ENCODE data around the gene BBC3.

Gene BBC3

DNA sequence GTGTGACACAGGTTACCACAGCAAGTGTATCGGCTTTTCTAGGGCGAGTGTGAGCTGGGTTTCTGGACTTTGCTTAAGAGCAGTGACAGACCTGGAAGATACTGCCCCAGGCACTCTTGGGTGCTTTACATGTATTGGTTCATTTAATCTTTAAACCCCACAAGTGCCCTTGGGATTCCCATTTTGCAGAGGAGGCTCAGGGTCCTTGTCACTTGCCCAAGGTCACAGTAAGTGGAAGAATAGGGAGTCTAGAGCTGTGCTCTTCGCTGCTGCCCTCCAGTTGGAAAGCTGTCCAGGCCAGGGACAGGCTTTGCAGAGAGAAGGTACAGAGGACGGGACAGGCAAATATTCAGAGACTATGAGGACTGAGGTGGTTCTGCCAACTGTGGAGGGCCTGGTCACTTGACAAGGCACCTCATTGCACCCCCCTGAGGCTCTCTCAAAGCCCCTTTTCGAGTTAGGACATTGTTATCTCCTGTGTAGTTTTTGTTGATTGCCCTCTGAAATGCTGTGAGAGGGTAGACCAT lies 42.4 kb downstream of the BBC3 start:
- Histone ChIP-seq H2AFZ (ENCODE audit: low read depth, low read length) (no peak overlapping the region), H3K4me2 (ENCODE audit: low read length, poor library complexity, severe bottlenecking) (no peak overlapping the region), H3K9ac (ENCODE audit: low read length) (no peak overlapping the region), H4K91ac (ENCODE audit: low read length) (no peak overlapping the region), H2BK12ac (ENCODE audit: low read length in 2 of 2) (peak overlapping the region in 1 of 2 experiments; percentile 80), H3K4ac (ENCODE audit: low read depth in 1 of 2, low read length in 2 of 2) (no peak overlapping the region), H3K4me1 (ENCODE audit: control insufficient read depth, insufficient read depth, low read depth, low read length) (peaks cover 24% of the 10 kb centered on the region), H3K14ac (ENCODE audit: low read length in 2 of 2) (peak overlapping the region in 1 of 2 experiments; percentile 7), H3K27ac (ENCODE audit: low read length, poor library complexity, severe bottlenecking) (no peak overlapping the region), H3K4me3 (ENCODE audit: insufficient read depth in 1 of 2, low read depth in 1 of 2, low read length in 2 of 2) (no peak overlapping the region), H2BK5ac (ENCODE audit: low read depth, low read length, poor library complexity, severe bottlenecking) (no peak overlapping the region), H2AK5ac (ENCODE audit: low read length, severe bottlenecking) (peak overlapping the region; percentile 55), H2BK120ac (ENCODE audit: low read depth, low read length) (no peak overlapping the region), H4K8ac (ENCODE audit: low read length) (no peak overlapping the region), H3K27me3 (ENCODE audit: control insufficient read depth in 1 of 2, insufficient read depth in 1 of 2, low read length in 2 of 2) (no peaks in the 10 kb centered on the region), H3K18ac (ENCODE audit: low read depth in 1 of 2, low read length in 2 of 2) (no peak overlapping the region), H3K36me3 (ENCODE audit: control insufficient read depth in 1 of 2, insufficient read depth in 2 of 2, low read depth in 1 of 2, low read length in 2 of 2) (peaks cover 5 to 40% of the 10 kb centered on the region in 2 experiments), H3K9me3 (ENCODE audit: control insufficient read depth, low read length) (no peaks in the 10 kb centered on the region), H2BK15ac (ENCODE audit: low read depth, poor library complexity, severe bottlenecking) (no peak overlapping the region), H3K23ac (ENCODE audit: low read length in 2 of 2) (no peak overlapping the region), H3K79me1 (replicated peaks; ENCODE audit: low read length, poor library complexity, severe bottlenecking) (peaks cover 24% of the 10 kb centered on the region)
- 94% methylated on average over 5 of the region's 5 CpGs for WGBS
- DNase-seq: no peak

DNA sequence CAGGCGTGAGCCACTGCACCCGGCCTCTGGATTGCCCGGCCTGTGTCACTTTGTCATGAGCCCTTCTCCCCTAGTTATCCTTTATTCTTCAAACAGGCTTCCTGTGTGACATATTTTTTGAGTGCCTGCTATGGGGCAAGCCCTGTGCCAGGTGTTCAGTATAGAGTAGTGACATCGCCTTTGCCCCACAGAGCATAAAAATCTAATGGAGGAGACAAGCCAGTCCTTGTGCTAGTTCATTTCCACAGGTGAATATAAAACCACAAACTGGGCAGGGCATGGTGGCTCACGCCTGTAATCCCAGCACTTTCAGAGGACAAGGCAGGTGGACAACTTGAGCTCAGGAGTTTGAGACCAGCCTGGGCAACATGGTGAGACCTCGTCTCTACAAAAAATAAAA lies 43.2 kb downstream of the BBC3 start:
- H3K4me2 ChIP-seq (ENCODE audit: low read length, poor library complexity, severe bottlenecking): no peak overlapping the region
- H2AK5ac ChIP-seq (ENCODE audit: low read length, severe bottlenecking): no peak overlapping the region
- no peak overlapping the region for H3K27ac ChIP-seq (ENCODE audit: low read length, poor library complexity, severe bottlenecking)
- H3K4ac ChIP-seq (ENCODE audit: low read depth in 1 of 2, low read length in 2 of 2): no peak overlapping the region
- no peaks in the 10 kb centered on the region for H3K27me3 ChIP-seq (ENCODE audit: control insufficient read depth in 1 of 2, insufficient read depth in 1 of 2, low read length in 2 of 2)
- no peak for DNase-seq
- no peak overlapping the region for H2AFZ ChIP-seq (ENCODE audit: low read depth, low read length)
- H2BK15ac ChIP-seq (ENCODE audit: low read depth, poor library complexity, severe bottlenecking): no peak overlapping the region
- H2BK12ac ChIP-seq (ENCODE audit: low read length in 2 of 2): no peak overlapping the region
- H4K8ac ChIP-seq (ENCODE audit: low read length): no peak overlapping the region
- H3K9me3 ChIP-seq (ENCODE audit: control insufficient read depth, low read length): no peaks in the 10 kb centered on the region
- no peak overlapping the region for H3K9ac ChIP-seq (ENCODE audit: low read length)
- 100% methylated on average over 3 of the region's 6 CpGs for WGBS
- H3K79me1 ChIP-seq (replicated peaks; ENCODE audit: low read length, poor library complexity, severe bottlenecking): peaks cover 27% of the 10 kb centered on the region
- no peak overlapping the region for H3K23ac ChIP-seq (ENCODE audit: low read length in 2 of 2)
- no peak overlapping the region for H3K18ac ChIP-seq (ENCODE audit: low read depth in 1 of 2, low read length in 2 of 2)
- H2BK5ac ChIP-seq (ENCODE audit: low read depth, low read length, poor library complexity, severe bottlenecking): no peak overlapping the region
- no peak overlapping the region for H4K91ac ChIP-seq (ENCODE audit: low read length)
- H2BK120ac ChIP-seq (ENCODE audit: low read depth, low read length): no peak overlapping the region
- H3K14ac ChIP-seq (ENCODE audit: low read length in 2 of 2): no peak overlapping the region
- H3K4me1 ChIP-seq (ENCODE audit: control insufficient read depth, insufficient read depth, low read depth, low read length): peaks cover 25% of the 10 kb centered on the region
- peaks cover 12 to 46% of the 10 kb centered on the region in 2 experiments for H3K36me3 ChIP-seq (ENCODE audit: control insufficient read depth in 1 of 2, insufficient read depth in 2 of 2, low read depth in 1 of 2, low read length in 2 of 2)
- no peak overlapping the region for H3K4me3 ChIP-seq (ENCODE audit: insufficient read depth in 1 of 2, low read depth in 1 of 2, low read length in 2 of 2)

DNA sequence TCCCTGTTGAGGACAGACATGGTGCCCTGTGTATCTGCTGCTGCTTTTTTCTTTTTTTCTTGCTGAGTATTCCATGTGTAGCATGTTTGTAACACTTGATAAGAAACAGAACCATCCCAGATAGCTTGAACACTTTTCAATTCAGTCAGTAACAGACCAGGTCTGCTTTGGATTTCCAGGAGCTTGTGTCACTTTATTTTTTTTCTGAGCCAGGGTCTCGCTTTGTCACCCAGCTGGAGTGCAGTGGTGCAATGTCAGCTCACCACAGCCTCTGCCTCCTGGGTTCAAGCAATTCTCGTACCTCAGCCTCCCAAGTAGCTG lies 43.7 kb downstream of the BBC3 start:
- peaks cover 30% of the 10 kb centered on the region for H3K79me1 ChIP-seq (replicated peaks; ENCODE audit: low read length, poor library complexity, severe bottlenecking)
- 97% methylated on average over 2 of the region's 2 CpGs for WGBS
- H3K23ac ChIP-seq (ENCODE audit: low read length in 2 of 2): no peak overlapping the region

DNA sequence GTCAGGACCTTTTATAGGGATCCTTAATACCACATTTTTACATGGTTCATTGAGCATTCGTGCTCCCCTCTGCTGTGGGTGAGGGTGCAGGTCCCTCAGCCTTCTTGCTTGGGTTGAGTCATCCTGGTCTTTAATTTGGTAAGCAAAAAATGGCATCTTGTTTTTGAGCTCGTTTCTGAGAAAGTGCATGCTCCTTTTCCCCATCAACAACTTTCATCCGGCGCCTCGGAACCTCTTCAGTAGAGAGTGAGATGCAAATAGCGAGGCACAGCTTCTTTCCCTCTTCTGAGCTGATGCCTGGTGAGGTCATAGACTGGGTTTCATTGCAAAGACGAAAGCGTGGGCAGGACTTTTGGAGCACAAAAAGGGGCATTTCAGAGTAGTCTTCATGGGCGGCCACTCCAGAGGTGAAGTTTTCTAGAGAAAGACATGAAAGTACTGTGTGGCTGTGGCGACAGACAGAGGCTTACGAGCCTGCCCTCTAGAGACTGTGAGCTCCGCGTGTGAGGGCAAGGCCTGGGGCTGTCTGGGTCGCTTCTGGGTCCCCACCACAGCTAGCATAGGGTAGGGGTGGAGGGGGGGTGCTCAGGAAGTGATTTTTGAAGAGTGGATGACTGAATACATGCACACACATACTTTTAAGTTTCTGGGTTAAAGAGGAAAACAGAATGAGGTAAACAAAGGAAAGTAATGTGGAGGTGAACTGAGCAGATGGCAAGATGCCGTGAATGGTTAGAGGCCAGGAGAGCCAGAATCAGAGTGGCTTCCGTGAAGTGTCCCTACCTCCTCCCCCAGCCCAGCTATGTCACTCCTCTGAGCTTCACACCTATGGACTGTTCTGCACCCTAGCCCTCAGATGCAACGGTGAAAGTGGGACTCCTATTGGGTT lies 44.3 kb downstream of the BBC3 start:
- Histone ChIP-seq H3K79me1 (replicated peaks; ENCODE audit: low read length, poor library complexity, severe bottlenecking) (peaks cover 33% of the 10 kb centered on the region), H2BK12ac (ENCODE audit: low read length in 2 of 2) (no peak overlapping the region), H3K4me3 (ENCODE audit: insufficient read depth in 1 of 2, low read depth in 1 of 2, low read length in 2 of 2) (no peak overlapping the region), H3K4me1 (ENCODE audit: control insufficient read depth, insufficient read depth, low read depth, low read length) (peaks cover 29% of the 10 kb centered on the region), H3K23ac (ENCODE audit: low read length in 2 of 2) (no peak overlapping the region), H2BK5ac (ENCODE audit: low read depth, low read length, poor library complexity, severe bottlenecking) (no peak overlapping the region), H3K14ac (ENCODE audit: low read length in 2 of 2) (no peak overlapping the region), H3K36me3 (ENCODE audit: control insufficient read depth in 1 of 2, insufficient read depth in 2 of 2, low read depth in 1 of 2, low read length in 2 of 2) (peaks cover 17 to 56% of the 10 kb centered on the region in 2 experiments), H3K9me3 (ENCODE audit: control insufficient read depth, low read length) (no peaks in the 10 kb centered on the region), H3K4ac (ENCODE audit: low read depth in 1 of 2, low read length in 2 of 2) (no peak overlapping the region), H3K9ac (ENCODE audit: low read length) (no peak overlapping the region), H3K4me2 (ENCODE audit: low read length, poor library complexity, severe bottlenecking) (no peak overlapping the region), H4K8ac (ENCODE audit: low read length) (no peak overlapping the region), H4K91ac (ENCODE audit: low read length) (no peak overlapping the region), H2AK5ac (ENCODE audit: low read length, severe bottlenecking) (no peak overlapping the region), H2BK120ac (ENCODE audit: low read depth, low read length) (no peak overlapping the region), H3K27me3 (ENCODE audit: control insufficient read depth in 1 of 2, insufficient read depth in 1 of 2, low read length in 2 of 2) (no peaks in the 10 kb centered on the region), H3K27ac (ENCODE audit: low read length, poor library complexity, severe bottlenecking) (no peak overlapping the region), H2AFZ (ENCODE audit: low read depth, low read length) (no peak overlapping the region), H2BK15ac (ENCODE audit: low read depth, poor library complexity, severe bottlenecking) (no peak overlapping the region), H3K18ac (ENCODE audit: low read depth in 1 of 2, low read length in 2 of 2) (no peak overlapping the region)
- DNase-seq: no peak
- WGBS: 95% methylated on average over 17 of the region's 17 CpGs

More for the DNA sequence above, 43.7 kb downstream of the BBC3 start:
- no peak overlapping the region for H2BK120ac ChIP-seq (ENCODE audit: low read depth, low read length)
- DNase-seq: no peak
- no peak overlapping the region for H4K8ac ChIP-seq (ENCODE audit: low read length)
- H2BK5ac ChIP-seq (ENCODE audit: low read depth, low read length, poor library complexity, severe bottlenecking): no peak overlapping the region
- H3K27ac ChIP-seq (ENCODE audit: low read length, poor library complexity, severe bottlenecking): no peak overlapping the region
- H3K27me3 ChIP-seq (ENCODE audit: control insufficient read depth in 1 of 2, insufficient read depth in 1 of 2, low read length in 2 of 2): no peaks in the 10 kb centered on the region
- no peak overlapping the region for H2BK12ac ChIP-seq (ENCODE audit: low read length in 2 of 2)
- no peak overlapping the region for H4K91ac ChIP-seq (ENCODE audit: low read length)
- H2BK15ac ChIP-seq (ENCODE audit: low read depth, poor library complexity, severe bottlenecking): no peak overlapping the region
- H3K4me1 ChIP-seq (ENCODE audit: control insufficient read depth, insufficient read depth, low read depth, low read length): peaks cover 29% of the 10 kb centered on the region
- no peak overlapping the region for H2AFZ ChIP-seq (ENCODE audit: low read depth, low read length)
- no peak overlapping the region for H3K14ac ChIP-seq (ENCODE audit: low read length in 2 of 2)
- H3K4ac ChIP-seq (ENCODE audit: low read depth in 1 of 2, low read length in 2 of 2): no peak overlapping the region
- H3K18ac ChIP-seq (ENCODE audit: low read depth in 1 of 2, low read length in 2 of 2): no peak overlapping the region
- H3K4me3 ChIP-seq (ENCODE audit: insufficient read depth in 1 of 2, low read depth in 1 of 2, low read length in 2 of 2): no peak overlapping the region
- H3K9ac ChIP-seq (ENCODE audit: low read length): no peak overlapping the region
- H3K36me3 ChIP-seq (ENCODE audit: control insufficient read depth in 1 of 2, insufficient read depth in 2 of 2, low read depth in 1 of 2, low read length in 2 of 2): peaks cover 17 to 51% of the 10 kb centered on the region in 2 experiments
- no peak overlapping the region for H2AK5ac ChIP-seq (ENCODE audit: low read length, severe bottlenecking)
- H3K4me2 ChIP-seq (ENCODE audit: low read length, poor library complexity, severe bottlenecking): no peak overlapping the region
- H3K9me3 ChIP-seq (ENCODE audit: control insufficient read depth, low read length): no peaks in the 10 kb centered on the region
